Osteocyte (in vitro differentiated cells): Measurements from ENCODE around the gene PLET1. TPM values are rescaled to one million over a fixed set of nuclear protein-coding genes. Genes with fewer than 3 reads are reported as not detected.

Source experiments
- DNase-seq: peaks from one replicate; pipeline ENCODE4 v3.0.0; 2021; ENCODE audit warnings: mixed read lengths; ENCODE audit not compliant: unreplicated experiment; ENCODE audit errors: extremely low spot score
- H3K27ac Mint-ChIP-seq: one replicate; pipeline ENCODE4 v1.8.0; 2021; ENCODE audit warnings: mild to moderate bottlenecking, mixed read lengths; ENCODE audit not compliant: unreplicated experiment
- H3K27me3 Mint-ChIP-seq: one replicate; pipeline ENCODE4 v1.8.0; 2021; ENCODE audit warnings: mixed read lengths; ENCODE audit not compliant: unreplicated experiment
- H3K36me3 Mint-ChIP-seq: one replicate; pipeline ENCODE4 v1.8.0; 2021; ENCODE audit warnings: mixed read lengths; ENCODE audit not compliant: unreplicated experiment
- H3K4me1 Mint-ChIP-seq: one replicate; pipeline ENCODE4 v1.8.0; 2021; ENCODE audit warnings: mixed read lengths; ENCODE audit not compliant: unreplicated experiment
- H3K4me3 Mint-ChIP-seq: one replicate; pipeline ENCODE4 v1.8.0; 2021; ENCODE audit warnings: mild to moderate bottlenecking, moderate library complexity, mixed read lengths; ENCODE audit not compliant: unreplicated experiment
- H3K9me3 Mint-ChIP-seq: one replicate; pipeline ENCODE4 v1.8.0; 2021; ENCODE audit warnings: mixed read lengths; ENCODE audit not compliant: unreplicated experiment
- total RNA-seq: library from RNA; stranded (reverse); gene quantifications from 2 replicates; pipeline ENCODE4 v1.2.1, GENCODE V29; 2021
- TF ChIP-seq, protein P1 (sequence below): fragments of 200-600 bp; sonication (generic); IDR thresholded peaks from 2 replicates; pipeline ENCODE4 v1.5.0; 2021; ENCODE audit warnings: antibody characterized with exemption, mild to moderate bottlenecking, moderate library complexity

Gene PLET1
- total RNA-seq, 1 donor from 2014 or later: not detected

DNA sequence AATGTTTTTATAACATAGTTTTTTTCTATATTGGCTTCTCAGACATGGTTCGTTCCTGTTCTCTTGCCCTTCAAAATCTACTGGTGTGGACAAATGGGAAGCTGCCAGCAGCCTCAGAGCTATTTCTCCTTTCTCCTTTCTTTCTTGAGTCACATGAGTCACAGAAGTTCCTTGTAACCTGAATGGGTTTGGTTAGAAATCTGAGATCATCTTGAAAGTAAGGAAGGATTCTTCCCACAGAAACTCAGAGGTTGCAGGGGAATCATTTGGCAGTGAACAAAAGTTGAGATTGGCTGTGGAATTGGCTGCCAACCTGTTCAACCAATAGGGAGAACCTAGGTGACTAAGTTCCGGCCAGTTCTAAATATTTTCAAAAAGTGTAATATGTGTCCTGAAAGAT lies 12.5 kb downstream of the PLET1 start:
- H3K27me3 Mint-ChIP-seq: no peaks in the 10 kb centered on the region
- no peak overlapping the region for H3K27ac Mint-ChIP-seq
- H3K4me3 Mint-ChIP-seq: no peak overlapping the region
- TF ChIP-seq, protein P1, sequence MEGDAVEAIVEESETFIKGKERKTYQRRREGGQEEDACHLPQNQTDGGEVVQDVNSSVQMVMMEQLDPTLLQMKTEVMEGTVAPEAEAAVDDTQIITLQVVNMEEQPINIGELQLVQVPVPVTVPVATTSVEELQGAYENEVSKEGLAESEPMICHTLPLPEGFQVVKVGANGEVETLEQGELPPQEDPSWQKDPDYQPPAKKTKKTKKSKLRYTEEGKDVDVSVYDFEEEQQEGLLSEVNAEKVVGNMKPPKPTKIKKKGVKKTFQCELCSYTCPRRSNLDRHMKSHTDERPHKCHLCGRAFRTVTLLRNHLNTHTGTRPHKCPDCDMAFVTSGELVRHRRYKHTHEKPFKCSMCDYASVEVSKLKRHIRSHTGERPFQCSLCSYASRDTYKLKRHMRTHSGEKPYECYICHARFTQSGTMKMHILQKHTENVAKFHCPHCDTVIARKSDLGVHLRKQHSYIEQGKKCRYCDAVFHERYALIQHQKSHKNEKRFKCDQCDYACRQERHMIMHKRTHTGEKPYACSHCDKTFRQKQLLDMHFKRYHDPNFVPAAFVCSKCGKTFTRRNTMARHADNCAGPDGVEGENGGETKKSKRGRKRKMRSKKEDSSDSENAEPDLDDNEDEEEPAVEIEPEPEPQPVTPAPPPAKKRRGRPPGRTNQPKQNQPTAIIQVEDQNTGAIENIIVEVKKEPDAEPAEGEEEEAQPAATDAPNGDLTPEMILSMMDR: no peak
- no peak for DNase-seq
- peaks cover 10% of the 10 kb centered on the region for H3K36me3 Mint-ChIP-seq
- H3K4me1 Mint-ChIP-seq: peaks cover 11% of the 10 kb centered on the region
- peaks cover 25% of the 10 kb centered on the region for H3K9me3 Mint-ChIP-seq

- peaks cover 11% of the 10 kb centered on the region for H3K4me1 Mint-ChIP-seq
- TF ChIP-seq, protein P1: no peak
- no peak overlapping the region for H3K27ac Mint-ChIP-seq
- no peak for DNase-seq
- H3K36me3 Mint-ChIP-seq: peaks cover 17% of the 10 kb centered on the region
- H3K4me3 Mint-ChIP-seq: no peak overlapping the region
- peaks cover 25% of the 10 kb centered on the region for H3K9me3 Mint-ChIP-seq
- H3K27me3 Mint-ChIP-seq: no peaks in the 10 kb centered on the region
Measured at GRCh38 chr11:112247201-112247600, 13.5 kb downstream of the PLET1 start.

DNA sequence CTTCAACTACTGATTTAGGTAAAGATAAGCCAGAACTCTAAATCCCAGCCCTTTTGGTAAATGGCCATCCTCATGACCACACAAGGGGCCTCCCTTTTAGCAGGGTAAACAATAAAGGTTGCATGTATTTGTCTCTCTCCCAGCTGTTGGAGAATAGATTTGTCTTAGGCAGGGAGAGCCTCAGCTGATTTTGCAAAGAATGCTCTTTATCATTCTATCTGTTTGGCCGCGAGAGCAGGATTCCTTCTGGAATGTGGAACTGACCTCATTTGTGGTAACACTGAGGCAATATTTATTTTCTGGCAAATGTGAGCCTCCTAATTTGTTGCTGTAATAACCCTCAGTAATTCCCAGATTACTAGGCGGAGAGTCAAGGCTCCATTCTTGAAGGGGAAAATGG lies 19.2 kb downstream of the PLET1 start:
- Mint-ChIP-seq H3K36me3 (peaks cover 52% of the 10 kb centered on the region), H3K4me1 (no peaks in the 10 kb centered on the region), H3K27me3 (no peaks in the 10 kb centered on the region), H3K4me3 (no peak overlapping the region), H3K9me3 (peaks cover 30% of the 10 kb centered on the region), H3K27ac (no peak overlapping the region)
- TF ChIP-seq, protein P1: no peak
- DNase-seq: no peak

DNA sequence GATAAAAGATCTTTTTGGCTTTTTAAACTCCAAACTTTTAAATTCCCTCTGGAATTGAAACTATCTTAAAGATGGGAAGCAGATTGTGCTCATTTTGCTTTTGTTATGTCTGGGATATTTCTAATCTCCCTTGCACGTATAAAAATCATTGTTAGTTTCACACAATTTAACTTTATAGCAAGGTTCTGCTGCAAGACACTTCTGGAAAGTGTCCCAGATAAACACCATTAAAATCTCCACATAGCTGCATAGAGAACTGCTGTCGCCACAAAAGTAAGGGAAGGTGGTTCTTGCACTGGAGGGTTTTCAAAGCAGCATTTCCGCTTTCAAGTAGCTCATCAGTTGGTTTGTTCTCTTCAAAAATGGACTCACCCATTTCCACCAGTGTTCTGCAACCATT lies 22.6 kb downstream of the PLET1 start:
- Mint-ChIP-seq H3K27me3 (no peaks in the 10 kb centered on the region), H3K27ac (no peak overlapping the region)

DNA sequence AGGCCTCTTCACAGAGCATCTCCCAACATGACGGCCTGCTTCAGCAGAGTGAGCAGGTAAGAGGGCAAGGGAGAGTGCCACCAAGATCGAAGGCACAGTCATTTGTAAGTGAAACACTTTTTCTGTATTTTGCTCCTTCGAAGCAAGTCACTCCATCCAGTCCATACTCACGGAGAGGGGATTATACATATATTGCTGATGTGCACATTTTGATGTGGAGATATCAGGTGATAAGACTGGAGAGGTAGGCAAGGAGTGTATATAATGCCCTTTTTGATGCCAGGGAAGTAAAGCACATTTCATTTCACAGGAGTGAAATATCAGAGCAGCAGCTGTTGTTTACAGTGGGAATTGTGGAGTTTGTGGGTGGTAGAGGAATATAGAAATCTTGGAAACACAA lies 23.2 kb downstream of the PLET1 start:
- no peaks in the 10 kb centered on the region for H3K4me1 Mint-ChIP-seq
- DNase-seq: no peak
- no peak overlapping the region for H3K4me3 Mint-ChIP-seq
- peaks cover 5% of the 10 kb centered on the region for H3K9me3 Mint-ChIP-seq
- peaks cover 51% of the 10 kb centered on the region for H3K36me3 Mint-ChIP-seq
- no peaks in the 10 kb centered on the region for H3K27me3 Mint-ChIP-seq
- TF ChIP-seq, protein P1: no peak
- H3K27ac Mint-ChIP-seq: peak overlapping the region; percentile 7

More for the DNA sequence above, 22.6 kb downstream of the PLET1 start:
- no peaks in the 10 kb centered on the region for H3K4me1 Mint-ChIP-seq
- H3K4me3 Mint-ChIP-seq: no peak overlapping the region
- H3K9me3 Mint-ChIP-seq: peaks cover 5% of the 10 kb centered on the region
- DNase-seq: no peak
- H3K36me3 Mint-ChIP-seq: peaks cover 57% of the 10 kb centered on the region
- TF ChIP-seq, protein P1: no peak
